COLO829 (cell line): ENCODE results near the gene RANBP1.

Experiments
- DNase-seq: peaks from one replicate; pipeline ENCODE4 v3.0.0; 2012; ENCODE audit warnings: low spot score

RANBP1 gene

GRCh38 chr22:20108757-20109230, 7.1 kb upstream of the RANBP1 start:
- DNase-seq: no peak

- no peak for DNase-seq
Observed at GRCh38 chr22:20109411-20110358, 6.2 kb upstream of the RANBP1 start.

- DNase-seq: no peak
Observed at GRCh38 chr22:20110359-20110985, 5.4 kb upstream of the RANBP1 start.

GRCh38 chr22:20111045-20111688, 4.7 kb upstream of the RANBP1 start:
- DNase-seq: peak; percentile 37

- no peak for DNase-seq
Observed at GRCh38 chr22:20111689-20112622, 3.9 kb upstream of the RANBP1 start.

GRCh38 chr22:20112623-20113511, 3.0 kb upstream of the RANBP1 start:
- DNase-seq: no peak

GRCh38 chr22:20113551-20114310, 2.2 kb upstream of the RANBP1 start:
- DNase-seq: no peak

GRCh38 chr22:20114506-20115475, 1.1 kb upstream of the RANBP1 start:
- DNase-seq: no peak

GRCh38 chr22:20116376-20116950, 559 bp downstream of the RANBP1 start:
- DNase-seq: no peak

- peak; percentile 99 for DNase-seq
Observed at GRCh38 chr22:20116951-20117632, 1.2 kb downstream of the RANBP1 start, which contains the start of gene TRMT2A. Gene TRMT2A, minus strand, starts transcription at chr22:20117226. Its CDS starts 320 bp downstream, at chr22:20116906.

GRCh38 chr22:20117633-20118299, 1.9 kb downstream of the RANBP1 start:
- DNase-seq: peak; percentile 40

- DNase-seq: no peak
Observed at GRCh38 chr22:20118300-20119020, 2.6 kb downstream of the RANBP1 start.

- no peak for DNase-seq
Observed at GRCh38 chr22:20121856-20122415, 6.0 kb downstream of the RANBP1 start.

GRCh38 chr22:20123366-20124082, 7.6 kb downstream of the RANBP1 start:
- no peak for DNase-seq
